ENCODE results near the gene CCDC13.

DNA sequence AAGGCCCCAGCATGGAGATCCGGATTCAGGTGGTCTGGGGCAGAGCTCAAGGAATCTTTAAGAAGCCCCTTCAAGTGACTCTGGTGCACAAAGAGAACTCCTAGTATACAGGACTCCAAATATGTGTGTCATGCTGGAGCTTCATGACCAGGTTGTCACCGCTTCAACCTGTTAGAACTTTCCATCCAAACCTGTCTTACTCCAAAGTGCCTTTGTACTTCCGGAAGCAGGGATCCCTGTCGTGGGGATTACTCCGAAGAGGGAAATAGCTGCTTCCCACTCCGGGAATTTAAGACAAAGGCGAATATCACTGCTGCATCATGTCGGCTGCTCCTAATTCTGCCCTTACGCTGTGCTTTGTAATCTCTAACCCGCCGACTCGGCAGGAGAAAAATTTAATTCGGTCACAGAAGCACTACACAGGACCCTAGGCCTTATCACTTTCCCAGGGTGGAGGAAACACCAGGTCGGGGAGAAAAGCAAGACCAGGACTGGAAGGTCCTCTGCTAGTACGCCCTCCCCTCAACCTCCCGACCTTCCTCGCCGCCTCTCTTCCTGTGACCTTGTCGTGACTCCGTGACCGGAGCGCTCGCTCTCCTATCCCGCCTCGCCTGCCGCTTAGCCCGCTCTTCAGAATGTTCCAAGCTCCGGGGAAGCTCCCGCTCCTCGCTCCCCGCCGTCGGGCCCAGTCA lies 30.5 kb upstream of the CCDC13 start:
- TF ChIP-seq HDGF (IDR thresholded peaks at IDR 0.05; ENCODE audit: borderline replicate concordance): no peak
- TF ChIP-seq ELF4 (IDR thresholded peaks at IDR 0.05): no peak
- TF ChIP-seq SP1 (IDR thresholded peaks at IDR 0.05): no peak
- TF ChIP-seq ARNT (IDR thresholded peaks at IDR 0.05): no peak
- no peak for TF ChIP-seq BHLHE40 (IDR thresholded peaks at IDR 0.05; ENCODE audit: borderline replicate concordance)
- TF ChIP-seq FOXA1 (IDR thresholded peaks at IDR 0.05): no peak
- no peak for TF ChIP-seq SUZ12 (IDR thresholded peaks at IDR 0.05)
- no peak for TF ChIP-seq FOXK2 (IDR thresholded peaks at IDR 0.05)
- no peak for TF ChIP-seq LEF1 (IDR thresholded peaks at IDR 0.05; ENCODE audit: borderline replicate concordance)
- TF ChIP-seq ZNF384 (IDR thresholded peaks at IDR 0.05): no peak
- no peak for TF ChIP-seq FOXM1 (IDR thresholded peaks at IDR 0.05; ENCODE audit: borderline replicate concordance)
